DMS 273 (cell line): ENCODE data around the gene C17orf67.
"Not testable (repeated sequence)": the region's sequence is repeated elsewhere in the genome, so short reads cannot be mapped to it uniquely, and the experiment has no call there.

Experiments used
- DNase-seq: peaks from one replicate; lab custom pipeline; 2025; ENCODE audit not compliant: unreplicated experiment; lab: John Stamatoyannopoulos, UW

Gene C17orf67

DNA sequence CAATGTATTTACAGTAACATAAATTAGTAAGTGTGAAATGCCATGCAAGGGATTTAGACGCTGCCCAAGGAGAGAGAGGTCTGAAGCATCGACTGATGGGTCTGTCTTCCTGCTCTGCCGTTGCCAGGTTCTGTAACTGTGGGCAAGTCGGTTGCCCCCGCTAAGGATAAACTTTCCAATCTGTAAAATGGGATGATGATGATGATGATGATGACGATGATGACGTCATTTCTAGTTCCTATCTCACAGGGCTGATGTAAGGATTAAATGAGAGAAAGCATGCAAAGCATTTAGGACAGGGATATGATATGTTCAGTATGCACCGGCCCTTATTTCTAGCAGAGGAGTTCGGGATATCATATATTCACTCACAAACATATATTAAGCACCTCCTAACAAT is 54.8 kb downstream of the C17orf67 start:
- no peak for DNase-seq

DNA sequence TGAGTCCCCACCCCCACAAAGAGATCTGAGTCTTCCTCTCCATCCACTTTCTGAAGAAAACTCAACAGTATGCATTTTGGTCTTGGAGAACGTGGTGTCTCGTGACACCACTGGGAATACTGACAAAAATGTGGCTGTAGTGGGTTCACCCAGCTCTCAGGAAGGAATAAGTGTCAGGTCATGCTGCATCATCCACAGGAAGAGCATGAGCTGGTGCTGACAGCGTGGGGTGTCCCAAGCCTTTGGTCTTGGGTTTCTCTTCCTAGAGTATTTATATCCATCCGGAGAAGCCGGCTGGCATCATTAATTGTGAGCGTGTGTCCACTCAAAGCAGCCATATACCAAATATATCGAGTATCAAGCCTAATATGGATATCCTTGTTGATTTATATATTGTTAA is 55.9 kb downstream of the C17orf67 start:
- no peak for DNase-seq

DNA sequence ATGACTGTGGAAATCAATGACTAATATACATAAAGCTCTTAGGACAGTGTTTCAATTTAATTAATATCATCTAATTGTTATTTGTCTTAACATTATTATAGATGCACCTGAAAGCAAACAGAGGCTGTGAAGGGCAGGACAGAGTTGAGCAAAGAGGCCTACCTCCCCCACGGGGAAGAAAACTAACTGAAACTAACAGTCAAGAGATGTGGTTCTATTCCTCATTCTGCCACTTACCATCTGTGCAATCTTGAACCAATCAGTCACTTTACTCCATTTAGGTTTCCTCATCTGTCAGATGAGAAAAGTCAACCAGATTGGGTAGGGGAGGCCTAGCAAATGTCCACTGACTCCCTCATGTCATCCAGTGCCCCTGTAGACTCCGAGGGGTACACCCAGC is 59.1 kb downstream of the C17orf67 start:
- no peak for DNase-seq

DNA sequence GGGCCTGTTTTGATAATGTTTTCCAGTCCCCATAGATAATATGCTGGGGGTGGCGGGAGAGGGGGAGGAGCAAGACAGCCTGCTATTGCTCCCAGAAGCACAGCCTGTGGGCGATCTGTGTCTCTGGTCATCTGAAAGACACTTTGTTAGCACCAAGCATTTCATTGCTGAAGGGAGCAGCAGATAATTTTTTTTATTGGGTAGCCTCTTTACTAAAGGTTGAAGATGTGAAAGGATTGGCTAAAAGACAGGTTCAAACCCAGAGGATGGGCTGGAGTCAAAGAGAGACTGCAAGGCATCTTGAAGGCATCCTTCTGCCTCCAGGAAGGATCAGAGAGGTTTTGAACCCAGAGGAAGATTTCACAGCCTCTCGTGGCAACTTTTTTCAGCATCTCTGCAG is 60.6 kb downstream of the C17orf67 start:
- peak; percentile 60 for DNase-seq

DNA sequence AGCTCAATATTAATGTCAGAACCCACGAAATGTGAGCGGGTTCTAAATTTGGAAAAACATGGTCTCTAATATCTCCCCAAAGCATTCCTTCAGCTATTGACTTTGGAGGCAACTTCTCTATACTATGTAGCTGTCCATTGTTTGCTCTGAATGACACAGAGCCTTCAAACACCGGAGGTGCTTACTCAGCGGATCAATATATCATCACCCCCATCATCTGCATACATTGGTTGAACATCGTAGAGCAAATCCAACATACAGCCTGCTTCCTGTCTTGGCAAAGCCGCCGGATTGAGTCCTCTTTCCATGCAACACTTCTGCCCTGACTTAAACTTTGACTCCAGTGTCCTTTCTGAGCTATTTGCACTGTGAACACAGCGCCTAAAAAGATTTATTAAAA is 61.3 kb downstream of the C17orf67 start:
- no peak for DNase-seq

DNA sequence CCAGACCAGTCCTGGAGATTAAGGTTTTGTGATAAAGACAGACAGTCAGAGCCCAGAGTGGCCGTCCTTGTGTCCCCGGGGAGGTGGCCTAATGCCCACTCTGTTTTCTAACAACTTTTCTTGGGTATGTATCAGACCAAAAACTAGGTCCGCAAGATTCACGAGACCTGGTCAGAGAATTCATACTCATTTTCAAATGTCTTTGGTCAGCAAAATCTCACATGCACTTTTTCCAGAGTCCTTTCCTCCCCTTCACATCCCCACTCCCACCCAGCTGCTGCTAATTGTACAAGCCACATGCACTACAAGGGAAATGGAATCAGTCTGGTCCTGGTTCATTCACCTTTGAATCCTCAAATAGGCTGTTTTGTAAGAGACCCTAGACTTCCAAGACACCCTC is 61.7 kb downstream of the C17orf67 start:
- DNase-seq = no peak

DNA sequence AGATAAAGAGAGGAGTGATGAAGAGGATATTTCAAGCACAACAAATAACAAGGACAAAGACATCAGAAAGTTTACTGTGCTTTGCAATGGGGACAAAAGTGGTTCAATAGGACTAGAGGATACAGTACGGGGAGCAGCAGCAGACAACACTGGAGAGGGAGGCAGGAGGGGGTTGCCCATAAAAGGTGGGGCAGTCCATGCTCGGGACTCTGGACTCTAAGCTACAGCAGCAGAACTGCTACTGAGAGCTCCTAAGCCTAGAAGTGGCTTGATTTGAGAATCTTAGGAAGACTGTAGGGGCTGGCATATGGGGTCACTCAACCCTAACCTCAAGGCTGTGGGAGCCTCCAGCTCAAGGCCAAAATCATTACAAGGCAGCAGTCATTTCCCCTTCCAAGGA is 62.2 kb downstream of the C17orf67 start:
- DNase-seq = no peak

DNA sequence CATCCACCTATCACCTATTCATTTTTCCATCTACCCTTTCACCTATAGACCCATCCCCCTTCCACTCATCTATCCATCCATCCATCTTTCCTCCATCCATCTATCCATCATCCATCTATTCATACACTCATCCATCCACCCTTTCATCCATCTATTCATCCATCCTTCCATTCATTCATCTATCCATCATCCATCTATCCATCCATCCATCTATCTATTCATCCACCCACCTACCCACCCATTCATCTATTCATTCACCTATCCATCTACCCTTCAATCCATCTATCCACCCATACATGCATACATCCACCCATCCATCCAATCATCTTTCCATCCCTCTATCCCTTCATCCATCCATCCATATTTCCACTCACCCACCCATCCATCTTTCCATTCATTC is 63.3 kb downstream of the C17orf67 start:
- DNase-seq = no peak

DNA sequence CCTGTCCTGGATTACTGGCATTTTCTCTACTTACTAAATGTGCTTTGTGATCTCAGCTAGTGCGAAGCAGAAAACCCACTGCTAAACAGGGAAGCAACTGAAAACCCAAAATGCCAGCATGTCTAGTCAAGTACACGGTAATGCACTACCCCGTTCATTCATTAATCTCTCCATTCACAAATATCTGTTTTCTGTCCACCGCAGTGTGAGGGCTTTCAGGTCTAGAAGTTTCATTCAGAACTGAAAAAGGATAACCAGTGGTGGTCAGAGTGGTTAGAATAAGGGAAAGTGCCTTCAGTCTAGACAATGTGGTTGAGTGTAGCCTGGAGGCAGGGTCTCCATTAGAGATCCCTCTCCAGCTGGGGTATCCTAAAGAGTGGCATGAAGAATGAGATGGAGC is 68.3 kb downstream of the C17orf67 start:
- no peak for DNase-seq

DNA sequence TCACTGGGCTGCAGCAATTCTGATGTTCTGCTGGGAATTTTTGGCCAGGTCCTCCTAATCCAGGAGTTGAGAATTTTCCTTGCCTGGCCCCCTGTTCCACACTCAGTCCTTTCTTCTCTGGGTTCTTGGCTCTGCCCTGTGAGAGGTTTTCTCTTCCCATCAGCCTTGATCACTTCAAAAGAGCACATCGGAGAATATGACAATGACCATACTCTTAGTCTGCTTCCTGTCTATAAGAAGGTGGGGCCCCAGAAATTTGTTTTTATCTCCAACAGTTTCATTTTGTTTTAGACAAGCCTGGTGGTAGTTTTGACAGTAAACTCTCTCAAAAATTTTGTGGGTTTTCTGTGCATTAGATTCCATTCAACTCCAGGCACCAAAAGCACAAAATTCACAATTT is 70.7 kb downstream of the C17orf67 start:
- no peak for DNase-seq

DNA sequence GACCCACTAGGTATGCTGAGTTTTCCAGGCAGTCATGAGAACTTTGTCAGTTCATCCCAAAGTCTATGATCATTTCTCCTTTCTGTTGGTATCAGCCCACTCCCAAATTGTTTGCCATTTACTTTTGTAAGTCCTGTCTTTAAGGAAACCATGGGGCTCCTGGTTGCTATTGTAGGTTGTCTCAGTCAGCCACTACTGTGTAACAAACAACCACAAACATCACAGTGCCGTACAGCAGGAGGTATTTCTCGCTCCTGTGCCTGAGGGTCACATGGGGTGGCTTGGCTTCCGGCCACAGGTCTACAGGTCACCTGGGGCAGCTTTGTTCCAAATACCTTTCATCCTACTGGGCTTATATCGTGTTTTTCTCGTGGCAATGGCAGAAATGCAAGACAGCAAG is 71.6 kb downstream of the C17orf67 start:
- DNase-seq = no peak

DNA sequence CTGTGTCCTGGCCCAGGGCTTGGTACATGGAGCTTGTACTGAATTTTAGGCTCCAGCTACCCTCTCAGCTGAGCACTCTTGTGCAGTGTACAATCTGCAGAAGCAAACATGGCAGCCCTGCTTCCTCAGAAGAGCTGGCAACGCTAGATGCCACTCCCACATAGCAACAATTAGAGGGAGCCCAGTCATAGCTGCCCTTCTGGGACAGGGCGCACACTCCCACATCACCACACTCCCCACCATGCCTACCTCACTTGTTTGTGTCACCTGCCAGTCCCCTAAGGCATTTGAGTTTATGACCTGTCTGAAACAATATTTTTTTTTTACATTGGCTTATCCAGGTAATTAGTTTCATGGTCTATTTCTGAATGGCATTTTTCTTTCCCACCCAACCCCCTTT is 72.3 kb downstream of the C17orf67 start:
- no peak for DNase-seq

DNA sequence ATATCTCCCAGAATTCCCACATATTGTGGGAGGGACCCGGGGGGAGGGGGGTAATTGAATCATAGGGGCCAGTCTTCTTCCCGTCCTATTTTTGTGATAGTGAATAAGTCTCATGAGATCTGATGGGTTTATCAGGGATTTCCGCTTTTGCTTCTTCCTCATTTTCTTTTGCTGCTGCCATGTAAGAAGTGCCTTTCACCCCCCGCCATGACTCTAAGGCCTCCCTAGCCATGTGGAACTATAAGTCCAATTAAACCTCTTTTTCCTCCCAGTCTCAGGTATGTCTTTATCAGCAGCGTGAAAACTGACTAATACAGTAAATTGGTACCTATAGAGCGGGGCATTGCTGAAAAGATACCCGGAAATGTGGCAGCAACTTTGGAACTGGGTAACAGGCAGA is 76.1 kb downstream of the C17orf67 start:
- not testable (repeated sequence) for DNase-seq

DNA sequence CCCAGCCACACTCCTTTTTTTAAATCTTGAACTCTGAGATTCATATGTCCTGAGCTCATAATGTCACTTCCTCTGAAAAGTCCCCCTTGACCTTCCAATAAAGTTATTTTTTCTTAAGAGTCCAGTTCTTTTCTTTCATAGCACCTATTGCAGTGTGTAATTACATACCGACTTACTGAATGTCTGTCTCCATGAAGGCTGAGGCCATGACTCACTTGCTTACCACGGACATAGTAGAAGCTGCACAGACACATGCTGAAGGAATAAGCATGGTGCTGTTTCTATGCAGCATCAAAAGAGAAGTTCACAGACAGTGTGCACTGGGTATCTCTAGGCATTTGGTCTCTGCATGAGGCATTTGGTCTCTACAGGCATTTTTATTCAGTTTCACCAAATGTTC is 77.2 kb downstream of the C17orf67 start:
- DNase-seq = no peak

DNA sequence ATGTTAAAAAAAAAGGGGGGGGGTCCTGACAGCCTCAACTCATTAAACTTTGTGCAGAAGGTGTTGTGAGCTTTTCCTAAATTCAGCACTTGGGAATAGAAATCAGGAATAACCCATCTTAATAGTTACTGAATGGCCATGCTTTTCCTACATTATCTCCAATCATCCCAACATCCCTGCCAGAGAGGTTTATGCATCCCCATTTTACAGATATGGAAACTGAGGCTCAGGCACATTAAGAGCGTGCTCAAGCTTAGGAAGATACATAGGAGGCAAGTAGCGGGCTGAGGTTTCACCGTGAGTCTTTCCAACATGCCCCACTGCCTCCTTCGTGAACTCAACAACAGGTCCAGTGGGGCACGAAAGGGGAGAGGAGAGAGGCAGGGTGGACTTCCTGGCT is 78.4 kb downstream of the C17orf67 start:
- no peak for DNase-seq

DNA sequence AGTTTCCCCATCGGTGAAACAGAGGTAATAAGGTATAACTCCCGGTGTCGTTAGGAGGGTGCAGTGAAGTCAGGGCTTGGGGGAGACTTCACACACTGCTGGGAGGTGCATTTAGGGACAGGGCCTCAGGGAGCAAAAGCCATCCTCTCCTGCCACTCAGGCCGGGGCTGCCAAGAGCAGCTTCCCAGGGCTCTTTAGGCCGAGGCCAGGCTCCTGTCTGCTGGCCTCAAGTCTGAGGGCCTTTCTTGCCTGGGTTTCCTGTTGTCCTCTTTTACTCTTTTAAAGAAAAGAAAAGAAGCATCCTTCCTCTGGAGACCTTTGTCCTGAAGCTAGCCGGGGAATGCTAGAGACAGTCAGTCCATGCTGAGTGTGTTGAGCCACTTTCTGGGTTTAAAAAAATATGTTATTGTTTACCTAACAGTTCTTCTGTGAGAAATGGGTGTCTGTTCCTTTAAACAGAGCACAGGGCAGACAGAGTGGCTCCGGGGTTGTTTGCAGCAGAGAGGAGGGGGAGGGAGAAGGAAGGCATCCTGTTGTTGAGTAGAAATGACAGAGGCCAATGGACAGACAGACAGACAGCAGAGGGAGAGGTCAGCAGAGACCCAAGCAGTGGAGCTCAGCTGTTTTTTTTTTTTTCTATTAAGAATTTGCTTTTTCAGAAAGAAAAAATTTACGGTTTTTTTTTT is 79.1 kb downstream of the C17orf67 start:
- DNase-seq = peak; percentile 49

DNA sequence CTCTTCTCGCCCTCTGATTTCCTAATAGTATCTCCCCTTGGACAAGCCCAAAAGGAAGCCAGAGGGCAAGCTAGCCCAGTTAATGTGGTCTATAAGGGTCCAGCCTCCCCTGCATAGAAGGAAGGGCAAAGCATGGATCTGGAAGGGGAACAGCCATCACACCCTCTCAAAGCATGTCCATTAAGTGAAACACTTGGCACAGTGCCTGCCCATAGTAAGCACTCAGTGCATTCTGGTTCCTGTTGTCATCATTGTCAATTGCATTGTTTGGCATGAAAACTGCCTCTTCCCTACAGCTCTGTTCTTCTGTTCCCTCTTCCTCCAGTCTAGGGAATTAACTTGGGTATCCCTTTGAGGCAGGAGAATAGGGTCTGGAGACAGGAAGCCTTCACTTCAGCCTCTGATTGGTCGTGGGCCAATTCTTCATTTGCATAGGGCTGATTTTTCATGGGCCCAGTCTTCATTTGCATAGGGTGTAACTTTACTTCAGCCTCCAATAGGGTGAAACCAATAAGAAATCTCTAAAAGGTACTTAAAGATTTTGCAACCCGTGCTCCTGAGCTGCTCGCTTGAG is 81.4 kb downstream of the C17orf67 start:
- DNase-seq = peak; percentile 64

DNA sequence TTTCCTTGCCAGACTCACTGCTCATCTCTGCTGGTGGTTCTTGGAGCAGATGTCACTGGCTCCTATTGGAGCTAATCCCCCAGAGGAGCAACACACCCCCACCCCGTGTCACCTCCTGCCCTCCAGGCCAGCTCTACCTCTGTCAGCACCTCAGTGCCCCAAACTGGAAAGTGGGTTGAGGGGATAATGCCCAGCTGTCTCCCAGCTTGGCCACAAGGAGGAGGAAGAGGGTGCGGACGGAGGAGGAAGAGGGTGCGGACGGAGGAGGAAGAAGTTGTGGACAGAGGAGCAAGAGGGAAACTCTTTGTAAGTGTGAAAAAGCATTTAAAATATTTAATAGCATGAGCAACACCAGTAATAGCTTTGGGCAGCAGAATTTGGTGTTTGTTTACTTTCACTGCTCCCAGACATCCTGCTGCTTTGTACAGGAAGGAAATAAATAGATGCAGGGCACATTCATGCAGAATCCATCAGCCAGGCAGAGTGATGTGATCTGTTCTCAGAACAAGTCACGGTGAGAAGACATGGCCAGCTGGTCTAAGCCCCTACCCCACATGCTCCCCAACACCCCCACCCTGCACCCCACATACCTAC is 82.5 kb downstream of the C17orf67 start:
- no peak for DNase-seq

DNA sequence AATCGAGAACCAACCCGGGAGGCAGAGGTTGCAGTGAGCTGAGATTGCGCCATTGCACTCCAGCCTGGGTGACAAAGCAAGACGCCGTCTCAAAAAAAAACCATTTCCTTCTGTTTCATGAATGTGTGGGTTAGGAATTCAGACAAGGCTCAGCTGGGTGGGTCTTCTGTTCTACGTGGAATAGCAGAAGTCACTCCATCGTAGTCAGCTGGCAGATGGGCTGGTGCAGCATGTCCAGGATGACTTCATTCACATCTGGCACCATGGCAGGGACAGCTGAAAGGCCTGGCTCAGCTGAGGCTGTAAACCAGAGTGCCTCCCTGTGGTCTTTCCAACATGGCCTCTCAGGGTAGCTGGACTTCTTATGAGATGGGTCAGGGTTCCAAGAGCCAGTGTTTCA is 89.0 kb downstream of the C17orf67 start:
- peak; percentile 72 for DNase-seq

DNA sequence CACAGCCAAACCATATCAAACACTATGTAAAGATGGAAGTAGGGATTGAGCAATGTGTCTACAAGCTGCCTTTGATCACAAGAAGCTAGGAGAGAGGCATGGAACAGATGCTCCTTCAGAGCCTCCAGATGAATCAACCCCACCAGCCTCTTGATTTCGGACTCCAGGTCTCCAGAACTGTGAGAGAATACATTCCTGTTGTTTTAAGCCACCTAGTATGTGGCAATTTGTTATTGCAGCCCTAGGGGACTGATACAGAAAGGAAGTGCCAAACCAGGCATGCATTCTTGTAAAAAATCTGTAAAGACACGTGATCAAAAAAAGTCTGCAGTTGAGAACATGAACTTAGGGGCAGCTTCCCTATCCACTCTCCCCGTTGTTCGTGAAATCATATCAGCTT is 91.1 kb downstream of the C17orf67 start:
- DNase-seq = no peak
